A673 (cell line): Measurements from ENCODE around the gene CISD1.

Experiments used
- EZH2 ChIP-seq: fragments of 200-600 bp; sonication (generic); IDR thresholded peaks from 2 replicates; pipeline ENCODE4 v1.6.1; 2017; ENCODE audit warnings: borderline replicate concordance, low read depth, mild to moderate bottlenecking, mixed read lengths, antibody characterized with exemption, low read length; ENCODE audit not compliant: poor library complexity, severe bottlenecking
- TF ChIP-seq, protein P1 (sequence below): fragments of 300-800, 200-600 bp; sonication (generic); conservative IDR thresholded peaks from 2 replicates; pipeline ENCODE4 v1.5.1; 2017; ENCODE audit warnings: low read depth, mild to moderate bottlenecking, antibody characterized with exemption, low read length, moderate library complexity, mixed read lengths

GRCh38 chr10:58299580-58299979, 30.6 kb downstream of the CISD1 start:
- no peak for TF ChIP-seq EZH2
- TF ChIP-seq, protein P1, sequence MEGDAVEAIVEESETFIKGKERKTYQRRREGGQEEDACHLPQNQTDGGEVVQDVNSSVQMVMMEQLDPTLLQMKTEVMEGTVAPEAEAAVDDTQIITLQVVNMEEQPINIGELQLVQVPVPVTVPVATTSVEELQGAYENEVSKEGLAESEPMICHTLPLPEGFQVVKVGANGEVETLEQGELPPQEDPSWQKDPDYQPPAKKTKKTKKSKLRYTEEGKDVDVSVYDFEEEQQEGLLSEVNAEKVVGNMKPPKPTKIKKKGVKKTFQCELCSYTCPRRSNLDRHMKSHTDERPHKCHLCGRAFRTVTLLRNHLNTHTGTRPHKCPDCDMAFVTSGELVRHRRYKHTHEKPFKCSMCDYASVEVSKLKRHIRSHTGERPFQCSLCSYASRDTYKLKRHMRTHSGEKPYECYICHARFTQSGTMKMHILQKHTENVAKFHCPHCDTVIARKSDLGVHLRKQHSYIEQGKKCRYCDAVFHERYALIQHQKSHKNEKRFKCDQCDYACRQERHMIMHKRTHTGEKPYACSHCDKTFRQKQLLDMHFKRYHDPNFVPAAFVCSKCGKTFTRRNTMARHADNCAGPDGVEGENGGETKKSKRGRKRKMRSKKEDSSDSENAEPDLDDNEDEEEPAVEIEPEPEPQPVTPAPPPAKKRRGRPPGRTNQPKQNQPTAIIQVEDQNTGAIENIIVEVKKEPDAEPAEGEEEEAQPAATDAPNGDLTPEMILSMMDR = peak; percentile 93
